GM21529 (cell line): ENCODE data around the gene KLHL22.
"Not testable (repeated sequence)": the region's sequence is repeated elsewhere in the genome, so short reads cannot be mapped to it uniquely, and the experiment has no call there.

ENCODE experiments used
- ATAC-seq: cut with Tn5 transposase; IDR thresholded peaks from one replicate; pipeline ENCODE4 v1.9.1; 2021; ENCODE audit not compliant: unreplicated experiment

The KLHL22 gene

GRCh38 chr22:20470525-20470924 is 25.1 kb downstream of the KLHL22 start:
- ATAC-seq = not testable (repeated sequence)

- ATAC-seq = no peak
Observed at GRCh38 chr22:20469110-20469868, 26.3 kb downstream of the KLHL22 start.

- no peak for ATAC-seq
Observed at GRCh38 chr22:20466659-20467379, 28.8 kb downstream of the KLHL22 start.

GRCh38 chr22:20465759-20466077 is 29.9 kb downstream of the KLHL22 start:
- ATAC-seq = no peak

- ATAC-seq = no peak
Observed at GRCh38 chr22:20464912-20465758, 30.5 kb downstream of the KLHL22 start.

GRCh38 chr22:20464096-20464614 is 31.4 kb downstream of the KLHL22 start:
- no peak for ATAC-seq

GRCh38 chr22:20463324-20464095 is 32.1 kb downstream of the KLHL22 start:
- no peak for ATAC-seq

- no peak for ATAC-seq
Observed at GRCh38 chr22:20459862-20460261, 35.7 kb downstream of the KLHL22 start.

- no peak for ATAC-seq
Observed at GRCh38 chr22:20459152-20459542, 36.4 kb downstream of the KLHL22 start.

- ATAC-seq = no peak
Observed at GRCh38 chr22:20458530-20459151, 37.0 kb downstream of the KLHL22 start.

GRCh38 chr22:20457506-20458240 is 37.9 kb downstream of the KLHL22 start:
- no peak for ATAC-seq

- no peak for ATAC-seq
Observed at GRCh38 chr22:20456722-20457076, 38.9 kb downstream of the KLHL22 start.

GRCh38 chr22:20456064-20456721 is 39.4 kb downstream of the KLHL22 start:
- ATAC-seq = peak; percentile 42

GRCh38 chr22:20455709-20456063 is 39.9 kb downstream of the KLHL22 start:
- ATAC-seq = no peak

- no peak for ATAC-seq
Observed at GRCh38 chr22:20453222-20453621, 42.4 kb downstream of the KLHL22 start.

GRCh38 chr22:20451920-20452319 is 43.7 kb downstream of the KLHL22 start:
- no peak for ATAC-seq

GRCh38 chr22:20451129-20451778 is 44.3 kb downstream of the KLHL22 start:
- ATAC-seq = not testable (repeated sequence)

GRCh38 chr22:20450551-20450906 is 45.1 kb downstream of the KLHL22 start:
- ATAC-seq = no peak
